Transverse colon (tissue), 4 donors: ENCODE results near the gene WDR64. TPM values are rescaled to one million over a fixed set of nuclear protein-coding genes. Genes with fewer than 3 reads are reported as not detected.

Experiments
- DNase-seq: peaks from one replicate; pipeline ENCODE4 v3.0.0-alpha.2; 2019
- H3K27ac ChIP-seq, 4 donors: fragments of 200-600 bp; sonication (generic); 2 replicates each; pipeline ENCODE4 v1.5.1; 2016 to 2018; ENCODE audit warnings: inconsistent platforms in 4 of 4
- H3K27me3 ChIP-seq: fragments of 200-600 bp; sonication (generic); 2 replicates; pipeline ENCODE4 v1.5.1; 2017; ENCODE audit warnings: inconsistent platforms
- H3K36me3 ChIP-seq, 4 donors: fragments of 200-600 bp; sonication (generic); 2 replicates each; pipeline ENCODE4 v1.5.1; 2017 to 2019; ENCODE audit warnings: inconsistent platforms in 4 of 4
- H3K4me1 ChIP-seq, 4 donors: fragments of 200-600 bp; sonication (generic); 2 replicates each; pipeline ENCODE4 v1.5.1; 2017 to 2020; ENCODE audit warnings: inconsistent platforms in 4 of 4
- H3K4me3 ChIP-seq, 4 donors: fragments of 200-600 bp; sonication (generic); 1 replicate in 1 of 4; 2 replicates in 3 of 4; pipeline versions ENCODE4 v1.5.1 to v1.6.1; 2017 to 2019; ENCODE audit warnings: inconsistent platforms in 4 of 4
- H3K9me3 ChIP-seq, 2 donors: fragments of 200-600 bp; sonication (generic); 2 replicates each; pipeline ENCODE4 v1.5.1; 2017 to 2019; ENCODE audit warnings: inconsistent platforms in 2 of 2
- EP300 ChIP-seq: sonication (generic); formaldehyde crosslinking; IDR thresholded peaks from one replicate; pipeline ENCODE4 v1.6.1; 2017; ENCODE audit warnings: antibody characterized with exemption, low read depth
- POLR2A ChIP-seq: fragments of 450-650 bp; IDR thresholded peaks from one replicate; pipeline ENCODE4 v1.6.1; 2016; ENCODE audit warnings: antibody characterized with exemption, mild to moderate bottlenecking, moderate library complexity
- POLR2AphosphoS5 ChIP-seq, 3 donors: sonication (generic); formaldehyde crosslinking; IDR thresholded peaks; one replicate each; pipeline ENCODE4 v1.6.1; 2016; ENCODE audit warnings: antibody characterized with exemption in 3 of 3
- WGBS, 2 donors: methylation state at CpG; one replicate each; pipeline ENCODE4 v1.1.5; 2018; ENCODE audit warnings: low coverage in 1 of 2; 5-methylcytosine and 5-hydroxymethylcytosine counted together
- in situ Hi-C, 4 donors: fragments of 200-750 bp; cut with MboI; loops; one replicate each; pipeline versions ENCODE4 v1.15.0 to v1.15.1; 2017; ENCODE audit warnings: low sequenced_read_pairs in 3 of 4, low pct_ligation_motif_present in 1 of 4, low pct_unique_long_range_greater_than_20kb in 1 of 4
- intact Hi-C: fragments of 100-400 bp; cut with DNase I; formaldehyde crosslinking; loops from one replicate; pipeline ENCODE4 v1.15.1; 2023; ENCODE audit warnings: low total_unique reads
- total RNA-seq, 4 donors: library from RNA; depleted of rRNA; stranded (reverse); fragments of >200 nt; gene quantifications; one replicate each; pipeline ENCODE4 v1.1.0, GENCODE V29; 2016
- TF ChIP-seq, protein P1 (sequence below), 5 experiments: fragments of 200-600 bp in 3 of 5; fragments of 450-650 bp in 2 of 5; sonication (generic) in 3 of 5; IDR thresholded peaks; 1 replicate in 2 of 5; 2 replicates in 3 of 5; pipeline ENCODE4 v1.5.1; 2016 to 2017; ENCODE audit warnings: antibody characterized with exemption in 5 of 5, inconsistent platforms in 3 of 5, mild to moderate bottlenecking in 2 of 5, moderate library complexity in 1 of 5

Gene WDR64
- total RNA-seq, 4 donors from 2014 or later, result not detected

GRCh38 chr1:241682921-241683320, 30.8 kb downstream of the WDR64 start:
- H3K4me3 ChIP-seq, result no peak overlapping the region
- H3K36me3 ChIP-seq, result no peaks in the 10 kb centered on the region
- no peaks in the 10 kb centered on the region for H3K9me3 ChIP-seq
- intact Hi-C loops, result no loop called here
- DNase-seq, result no peak
- in situ Hi-C loops, result no loop called here
- H3K4me1 ChIP-seq, result no peaks in the 10 kb centered on the region
- no peak for TF ChIP-seq POLR2AphosphoS5 (IDR thresholded peaks at IDR 0.05)
- TF ChIP-seq POLR2A, result no peak
- TF ChIP-seq EP300, result no peak
- TF ChIP-seq, protein P1, sequence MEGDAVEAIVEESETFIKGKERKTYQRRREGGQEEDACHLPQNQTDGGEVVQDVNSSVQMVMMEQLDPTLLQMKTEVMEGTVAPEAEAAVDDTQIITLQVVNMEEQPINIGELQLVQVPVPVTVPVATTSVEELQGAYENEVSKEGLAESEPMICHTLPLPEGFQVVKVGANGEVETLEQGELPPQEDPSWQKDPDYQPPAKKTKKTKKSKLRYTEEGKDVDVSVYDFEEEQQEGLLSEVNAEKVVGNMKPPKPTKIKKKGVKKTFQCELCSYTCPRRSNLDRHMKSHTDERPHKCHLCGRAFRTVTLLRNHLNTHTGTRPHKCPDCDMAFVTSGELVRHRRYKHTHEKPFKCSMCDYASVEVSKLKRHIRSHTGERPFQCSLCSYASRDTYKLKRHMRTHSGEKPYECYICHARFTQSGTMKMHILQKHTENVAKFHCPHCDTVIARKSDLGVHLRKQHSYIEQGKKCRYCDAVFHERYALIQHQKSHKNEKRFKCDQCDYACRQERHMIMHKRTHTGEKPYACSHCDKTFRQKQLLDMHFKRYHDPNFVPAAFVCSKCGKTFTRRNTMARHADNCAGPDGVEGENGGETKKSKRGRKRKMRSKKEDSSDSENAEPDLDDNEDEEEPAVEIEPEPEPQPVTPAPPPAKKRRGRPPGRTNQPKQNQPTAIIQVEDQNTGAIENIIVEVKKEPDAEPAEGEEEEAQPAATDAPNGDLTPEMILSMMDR (IDR thresholded peaks at IDR 0.05), result no peak
- WGBS, 2 donors, result 91 to 94% methylated on average over 2 of the region's 2 CpGs
- no peaks in the 10 kb centered on the region for H3K27me3 ChIP-seq
- no peak overlapping the region for H3K27ac ChIP-seq

DNA sequence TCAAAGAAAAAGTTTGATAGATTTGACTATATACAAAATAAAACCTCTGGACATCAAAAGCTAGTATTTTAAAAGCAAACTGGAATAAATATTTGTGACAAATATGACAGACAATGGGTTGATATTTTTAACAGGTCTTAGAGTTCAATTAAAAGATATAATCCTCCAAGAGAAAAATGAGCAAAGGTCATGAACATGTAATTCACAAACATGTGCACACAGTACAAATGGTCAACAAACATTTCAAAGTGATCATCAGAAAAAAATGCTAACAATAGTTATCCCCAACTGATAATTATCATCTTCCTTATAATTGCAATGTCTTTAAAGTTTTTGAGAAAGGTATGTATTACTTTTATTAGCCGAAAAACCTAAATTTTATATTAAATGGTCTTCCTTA, 32.0 kb downstream of the WDR64 start:
- no peak for DNase-seq
- WGBS, 2 donors, result 93 to 100% methylated on average over 1 of the region's 1 CpG
- no peaks in the 10 kb centered on the region for H3K9me3 ChIP-seq
- H3K27me3 ChIP-seq, result no peaks in the 10 kb centered on the region
- TF ChIP-seq EP300, result no peak
- TF ChIP-seq, protein P1 (IDR thresholded peaks at IDR 0.05), result no peak
- TF ChIP-seq POLR2A, result no peak
- TF ChIP-seq POLR2AphosphoS5 (IDR thresholded peaks at IDR 0.05), result no peak
- intact Hi-C loops (no loop called here), in situ Hi-C loops (no loop called here)
- no peaks in the 10 kb centered on the region for H3K4me1 ChIP-seq
- no peaks in the 10 kb centered on the region for H3K36me3 ChIP-seq
- no peak overlapping the region for H3K27ac ChIP-seq
- H3K4me3 ChIP-seq, result no peak overlapping the region

- Histone ChIP-seq H3K27ac (no peak overlapping the region), H3K4me3 (no peak overlapping the region), H3K27me3 (no peaks in the 10 kb centered on the region), H3K9me3 (no peaks in the 10 kb centered on the region), H3K4me1 (no peaks in the 10 kb centered on the region), H3K36me3 (no peaks in the 10 kb centered on the region)
- no peak for DNase-seq
- WGBS, 2 donors, result 44 to 51% methylated on average over 2 of the region's 2 CpGs
- TF ChIP-seq EP300 (no peak), POLR2AphosphoS5 (IDR thresholded peaks at IDR 0.05) (no peak), POLR2A (no peak)
- TF ChIP-seq, protein P1 (IDR thresholded peaks at IDR 0.05), result no peak
- intact Hi-C loops, result no loop called here
- in situ Hi-C loops, result no loop called here
Observed at GRCh38 chr1:241688940-241689368, 36.9 kb downstream of the WDR64 start.

DNA sequence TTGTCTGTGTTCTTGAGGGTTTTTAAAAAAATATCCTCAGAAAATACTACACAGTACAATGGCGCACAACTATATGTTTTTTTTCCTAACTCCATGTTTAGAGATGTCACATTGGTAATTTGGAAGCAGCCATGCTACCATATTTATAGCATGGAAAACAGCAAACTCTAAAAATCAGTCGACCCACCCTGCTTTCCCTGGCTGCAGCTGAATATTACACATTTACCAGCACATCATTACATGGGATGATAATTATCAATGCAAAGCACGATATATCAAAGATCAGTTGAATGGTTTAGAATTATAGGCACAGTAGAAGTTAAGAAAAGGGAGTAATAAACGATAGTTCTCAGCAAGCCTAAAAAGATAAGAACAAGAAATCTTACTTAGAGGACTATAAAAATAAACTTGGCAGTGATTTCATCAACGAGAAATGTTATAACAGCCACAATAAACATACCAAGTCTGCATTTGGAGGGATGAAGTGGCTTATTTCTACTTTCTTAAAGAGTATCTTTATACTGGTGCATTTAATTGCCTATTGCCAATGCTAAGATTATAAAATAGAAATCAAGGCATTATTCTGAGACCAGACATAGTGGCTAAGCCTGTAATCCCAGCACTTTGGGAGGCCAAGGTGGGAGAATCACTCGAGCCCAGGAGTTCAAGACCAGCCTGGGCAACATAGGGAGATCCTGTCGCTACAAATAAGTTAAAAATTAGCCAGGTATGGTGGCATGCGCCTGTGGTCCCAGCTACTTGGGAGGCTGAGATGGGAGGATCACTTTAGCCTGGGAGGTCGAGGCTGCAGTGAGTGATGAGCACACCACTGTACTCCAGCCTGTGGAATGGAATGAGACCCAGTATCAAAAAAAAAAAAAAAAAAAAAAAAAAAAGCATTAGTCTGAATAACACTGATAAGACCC, 43.4 kb downstream of the WDR64 start:
- 53 to 56% methylated on average over 6 to 9 of the region's 9 CpGs for WGBS, 2 donors
- no peak for DNase-seq
- Histone ChIP-seq H3K4me3 (no peak overlapping the region), H3K27me3 (no peaks in the 10 kb centered on the region), H3K36me3 (no peaks in the 10 kb centered on the region), H3K9me3 (no peaks in the 10 kb centered on the region), H3K4me1 (no peaks in the 10 kb centered on the region), H3K27ac (no peak overlapping the region)
- in situ Hi-C loops (no loop called here), intact Hi-C loops (no loop called here)
- no peak for TF ChIP-seq EP300
- no peak for TF ChIP-seq POLR2A
- TF ChIP-seq, protein P1 (IDR thresholded peaks at IDR 0.05), result no peak
- TF ChIP-seq POLR2AphosphoS5 (IDR thresholded peaks at IDR 0.05), result no peak
